Adrenal gland (tissue), 5 donors: ENCODE measurements around the gene RAB34.

Experiments used
- CTCF ChIP-seq, 6 experiments: fragments of 450-650 bp in 4 of 6; fragments of 200-600 bp in 2 of 6; sonication (generic) in 1 of 6; IDR thresholded peaks; 1 replicate in 5 of 6; 2 replicates in 1 of 6; pipeline versions ENCODE4 v1.5.1 to v1.8.0; 2016 to 2021; ENCODE audit warnings: antibody characterized with exemption in 6 of 6, mild to moderate bottlenecking in 2 of 6, moderate library complexity in 1 of 6
- POLR2A ChIP-seq, 2 donors: fragments of 450-650 bp; IDR thresholded peaks; one replicate each; pipeline ENCODE4 v1.6.1; 2017; ENCODE audit warnings: antibody characterized with exemption in 2 of 2, mild to moderate bottlenecking in 2 of 2, moderate library complexity in 1 of 2
- donor health status: DM: no; HTN: no; CAD: no.

- TF ChIP-seq CTCF (IDR thresholded peaks at IDR 0.05) (no peak), POLR2A (IDR thresholded peaks at IDR 0.05) (no peak)
Measured at GRCh38 chr17:28712032-28712704, 5.5 kb downstream of the RAB34 start.
